Medulla oblongata (tissue), 1 donor: ENCODE data around the gene EEFSEC.

ENCODE experiments used
- DNase-seq: peaks from one replicate; pipeline ENCODE4 v3.0.0-alpha.2; 2015; ENCODE audit errors: extremely low spot score

Gene EEFSEC

DNA sequence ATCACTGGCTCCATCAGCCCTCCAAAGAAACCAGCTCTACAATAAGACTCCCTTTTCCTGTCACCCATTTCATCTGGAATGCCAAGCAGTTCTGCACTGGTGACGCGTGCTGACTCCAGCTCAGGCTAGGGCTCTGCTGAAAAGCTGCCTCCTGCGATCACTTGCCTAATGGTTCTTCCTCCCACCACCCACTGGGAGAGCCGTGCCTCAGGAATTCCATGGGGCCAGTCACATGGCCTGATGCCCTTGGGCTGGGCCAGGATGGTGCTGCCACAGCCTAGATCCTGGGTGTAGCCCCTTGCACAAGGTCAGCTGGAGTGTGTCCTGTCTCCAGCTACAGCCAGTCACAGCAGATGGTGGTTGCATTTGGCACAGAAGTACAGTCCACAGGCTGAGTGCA lies 214.5 kb downstream of the EEFSEC start:
- no peak for DNase-seq

DNA sequence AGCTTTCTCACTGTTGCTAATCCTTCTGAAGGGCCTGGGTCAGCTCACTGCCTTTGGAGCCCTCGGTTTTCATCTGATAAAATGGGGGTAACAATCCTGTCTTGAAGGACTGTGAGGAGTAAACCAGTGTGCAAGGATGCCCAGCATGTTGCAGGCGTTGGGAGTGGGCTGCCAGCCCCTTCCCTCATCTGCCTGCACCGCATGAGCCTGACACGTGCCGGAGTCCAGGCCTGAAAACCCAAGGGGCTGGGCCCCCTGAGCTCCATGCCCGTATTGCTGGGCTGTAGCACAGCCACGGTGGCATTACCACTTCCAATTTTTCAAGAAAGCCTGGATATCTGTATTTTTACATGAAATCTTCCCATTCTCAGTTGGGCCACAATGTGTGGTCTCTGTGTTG lies 215.3 kb downstream of the EEFSEC start:
- DNase-seq: no peak

DNA sequence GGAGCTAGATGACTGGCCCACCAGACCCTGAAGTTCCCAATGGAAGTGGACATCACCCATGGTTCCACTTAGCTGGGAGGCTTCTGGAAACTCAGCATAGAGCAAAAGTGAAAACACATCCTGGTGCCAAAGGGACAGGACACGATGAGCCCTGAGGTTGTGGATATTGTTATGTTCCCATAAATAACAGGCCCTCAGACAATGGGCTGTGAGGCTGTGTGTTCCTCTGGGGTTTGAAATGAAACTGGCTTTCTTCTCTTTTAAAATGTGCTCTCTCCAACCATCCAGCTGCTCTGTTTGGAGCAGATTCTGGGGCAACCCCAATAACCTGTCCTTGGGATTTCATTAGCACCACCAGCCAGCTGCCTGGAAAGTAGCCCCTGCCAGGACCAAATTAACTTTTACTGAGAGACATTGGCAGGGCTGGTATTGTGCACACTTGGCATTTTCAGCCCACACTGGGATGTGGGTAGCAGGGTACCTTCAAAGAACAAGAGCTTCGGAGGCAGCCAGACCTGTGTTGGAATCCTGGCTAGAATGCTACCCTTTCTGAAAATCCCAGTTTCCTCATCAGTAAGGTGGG lies 215.9 kb downstream of the EEFSEC start:
- DNase-seq: no peak

GRCh38 chr3:128369881-128370642 lies 216.8 kb downstream of the EEFSEC start:
- no peak for DNase-seq

- no peak for DNase-seq
Observed at GRCh38 chr3:128372281-128372680, 219.0 kb downstream of the EEFSEC start.

DNA sequence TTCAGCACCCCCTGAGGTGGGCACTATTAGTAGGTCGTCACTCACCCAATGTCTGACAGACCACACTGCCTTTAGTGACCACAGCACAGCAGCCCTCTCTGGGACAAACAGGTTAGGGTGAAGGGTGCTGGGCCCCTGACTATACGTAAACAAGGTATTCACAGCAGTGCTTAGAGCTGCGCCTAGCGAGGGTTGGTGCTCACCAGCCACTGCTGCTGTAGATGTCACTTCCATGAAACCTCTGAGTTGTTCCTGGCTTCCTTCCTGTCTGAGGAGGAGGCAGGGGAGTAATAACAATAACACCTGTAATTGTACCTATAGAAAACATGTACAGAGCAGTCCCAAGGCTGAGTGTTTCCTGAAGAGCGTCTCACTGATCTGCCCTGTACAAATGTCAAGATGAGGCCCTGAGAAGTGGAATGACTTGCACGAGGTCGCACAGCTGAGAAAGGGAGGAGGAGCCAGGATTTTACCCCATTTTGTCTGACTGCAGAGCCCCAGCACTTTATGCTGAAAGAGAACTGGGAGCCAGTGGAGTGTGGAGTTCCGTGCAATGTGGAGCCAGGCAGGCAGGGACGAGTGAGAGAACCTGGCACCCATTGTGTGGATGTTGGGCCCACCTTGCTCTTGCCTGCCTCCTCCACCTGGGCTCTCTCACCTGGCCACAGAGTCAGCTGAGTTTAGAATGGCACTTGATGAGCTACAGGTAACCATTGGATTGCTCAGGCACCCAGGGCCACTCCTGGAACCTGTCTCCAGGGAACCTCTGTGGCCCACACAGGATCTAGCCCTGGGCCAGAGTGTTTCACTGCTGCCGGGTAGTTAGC lies 219.6 kb downstream of the EEFSEC start:
- DNase-seq: no peak

- no peak for DNase-seq
Observed at GRCh38 chr3:128374746-128375445, 221.6 kb downstream of the EEFSEC start.

DNA sequence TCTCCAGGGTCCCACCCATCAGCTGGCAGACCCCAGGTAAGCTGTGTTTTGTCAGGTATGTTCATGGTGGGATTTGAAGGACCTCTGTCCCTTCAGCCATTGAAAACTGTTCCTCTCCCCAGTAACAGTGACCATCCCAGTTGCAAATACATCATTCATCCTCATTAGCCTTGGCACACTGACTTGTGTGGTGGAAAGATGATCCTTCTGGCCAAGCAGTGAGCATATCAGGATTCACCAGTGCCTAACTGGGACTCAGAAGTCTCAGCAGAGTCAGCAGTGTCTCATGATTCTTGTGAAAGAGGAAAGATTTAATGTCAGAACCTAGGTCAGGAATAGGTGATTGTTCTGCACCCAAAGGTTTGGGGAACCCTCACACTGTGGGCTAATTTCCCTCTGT lies 223.2 kb downstream of the EEFSEC start:
- DNase-seq: no peak

DNA sequence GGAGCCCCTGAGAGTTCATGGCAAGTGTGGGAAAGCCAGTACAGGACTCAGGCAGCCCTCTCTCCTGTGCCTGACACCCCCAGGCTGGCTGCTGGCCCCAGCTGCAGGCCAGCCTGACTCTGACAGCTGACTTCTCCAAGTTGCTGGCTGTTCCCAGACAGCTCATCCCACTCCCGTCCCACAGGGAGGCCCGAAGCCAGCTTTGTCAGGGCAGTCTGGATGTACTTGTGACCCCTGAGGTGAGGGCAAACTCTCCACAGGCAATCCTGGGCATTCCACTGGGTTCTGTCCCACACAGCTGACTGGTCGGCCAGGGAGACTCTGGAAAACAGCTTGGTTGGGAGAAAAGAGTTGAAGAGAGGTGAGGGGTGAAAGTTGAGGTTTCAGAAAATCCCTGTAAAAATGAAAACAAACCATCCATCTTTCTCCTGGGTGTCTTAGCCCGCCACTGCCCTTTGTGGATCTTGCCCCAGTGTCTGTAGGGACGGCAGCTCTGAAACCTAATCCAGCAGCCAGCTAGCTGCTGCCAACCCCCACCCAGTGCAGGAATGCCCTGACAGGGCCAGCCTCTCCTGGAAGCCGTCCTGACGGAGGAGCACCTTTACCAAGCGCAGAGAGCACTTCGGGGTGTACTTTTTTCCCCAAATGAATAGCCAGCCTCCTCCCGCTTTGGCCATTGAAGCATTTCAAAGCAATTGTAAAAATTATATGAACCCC lies 225.5 kb downstream of the EEFSEC start:
- peak; percentile 18 for DNase-seq

DNA sequence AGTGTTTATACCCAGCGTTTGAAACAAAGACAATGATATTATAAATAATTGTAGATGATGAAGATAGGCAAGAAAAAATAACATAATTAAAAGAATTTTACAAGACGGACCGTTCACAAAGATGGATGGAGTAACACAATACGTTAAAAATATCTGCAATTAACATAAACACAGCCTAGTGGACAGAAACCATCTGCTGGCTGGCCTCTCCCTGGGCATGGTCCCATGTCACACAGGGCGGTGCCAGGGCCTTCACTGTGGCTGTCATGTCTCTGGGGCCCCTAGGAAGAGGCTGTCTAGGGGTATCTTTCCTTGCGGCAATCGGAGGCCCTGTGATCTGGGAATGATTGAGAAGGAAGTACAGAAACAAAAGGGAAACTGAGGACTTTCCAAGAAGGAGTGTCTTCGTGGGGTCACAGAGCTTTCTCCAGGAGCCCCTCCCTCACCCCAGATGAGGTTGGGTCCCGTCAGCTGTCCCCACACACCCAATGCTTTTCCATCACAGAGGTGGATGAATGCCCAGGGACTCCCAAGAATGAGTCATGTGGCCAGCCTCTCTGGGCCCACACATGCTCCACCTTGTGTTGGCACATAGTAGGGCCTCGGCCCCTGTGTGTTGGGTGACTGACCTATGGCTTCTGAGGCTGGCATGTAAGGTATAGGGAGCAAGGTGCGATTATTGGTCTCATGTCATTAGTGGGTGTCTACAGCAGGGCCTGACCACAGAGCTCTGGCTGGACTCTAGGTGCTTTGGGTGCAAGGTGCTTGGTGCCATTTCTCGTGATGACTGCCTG lies 226.3 kb downstream of the EEFSEC start:
- no peak for DNase-seq

DNA sequence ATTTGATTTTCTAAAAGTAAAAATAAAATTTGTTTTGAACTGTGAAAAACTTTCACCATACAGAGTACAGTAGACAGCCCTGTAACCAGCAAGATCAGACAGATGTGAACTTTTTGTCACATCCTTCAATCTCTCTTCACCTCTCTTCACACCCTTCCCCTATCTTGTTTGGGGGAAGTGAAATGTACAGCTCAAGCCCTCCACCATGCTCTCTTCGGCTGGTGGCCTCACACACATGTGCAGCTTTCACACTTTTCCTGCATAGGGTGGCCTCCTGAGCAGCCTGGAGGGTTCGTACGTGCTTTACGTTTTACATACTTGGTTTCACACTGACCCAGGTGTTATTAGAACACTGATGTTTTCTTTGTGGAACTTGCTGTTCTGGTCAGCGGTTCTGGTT lies 227.0 kb downstream of the EEFSEC start:
- no peak for DNase-seq

DNA sequence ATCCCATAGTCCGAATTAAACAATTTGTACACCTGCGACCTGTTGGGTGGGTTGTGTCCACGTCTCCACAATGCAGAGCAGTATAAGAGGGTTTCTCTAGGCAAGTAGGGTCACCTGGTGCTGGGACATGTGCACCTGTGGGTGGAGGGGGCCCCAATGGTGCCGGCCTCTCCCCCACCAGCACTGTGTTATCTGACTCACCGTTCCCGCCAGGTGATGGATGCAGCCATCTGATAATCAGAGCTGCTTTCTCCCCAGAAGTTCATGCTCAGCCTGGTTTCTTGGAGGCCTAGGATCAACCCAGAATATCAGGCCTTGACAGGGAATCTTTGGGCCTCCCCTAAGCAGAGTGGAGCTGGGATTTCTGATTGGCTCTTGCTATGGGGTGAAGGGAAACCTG lies 227.4 kb downstream of the EEFSEC start:
- no peak for DNase-seq

DNA sequence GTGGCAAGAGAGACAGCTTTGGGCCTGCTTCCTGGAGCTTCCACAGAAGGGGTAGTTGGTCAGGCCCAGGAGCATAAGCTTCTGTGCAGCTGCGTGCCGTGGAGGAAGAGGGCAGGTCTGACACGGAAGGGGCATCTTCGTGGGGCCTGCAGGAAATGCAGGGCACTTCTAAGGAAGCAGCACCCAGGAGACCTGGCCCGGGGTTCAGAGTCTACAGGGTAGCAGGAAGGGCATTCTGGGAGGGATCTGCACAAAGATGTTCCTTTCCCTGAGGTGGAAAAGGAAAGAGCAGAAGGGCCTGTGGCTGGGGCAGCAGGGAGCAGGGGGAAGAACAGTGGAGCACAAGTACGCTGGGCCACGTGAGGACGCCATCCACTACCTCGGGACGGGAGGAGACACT lies 228.3 kb downstream of the EEFSEC start:
- DNase-seq: no peak

DNA sequence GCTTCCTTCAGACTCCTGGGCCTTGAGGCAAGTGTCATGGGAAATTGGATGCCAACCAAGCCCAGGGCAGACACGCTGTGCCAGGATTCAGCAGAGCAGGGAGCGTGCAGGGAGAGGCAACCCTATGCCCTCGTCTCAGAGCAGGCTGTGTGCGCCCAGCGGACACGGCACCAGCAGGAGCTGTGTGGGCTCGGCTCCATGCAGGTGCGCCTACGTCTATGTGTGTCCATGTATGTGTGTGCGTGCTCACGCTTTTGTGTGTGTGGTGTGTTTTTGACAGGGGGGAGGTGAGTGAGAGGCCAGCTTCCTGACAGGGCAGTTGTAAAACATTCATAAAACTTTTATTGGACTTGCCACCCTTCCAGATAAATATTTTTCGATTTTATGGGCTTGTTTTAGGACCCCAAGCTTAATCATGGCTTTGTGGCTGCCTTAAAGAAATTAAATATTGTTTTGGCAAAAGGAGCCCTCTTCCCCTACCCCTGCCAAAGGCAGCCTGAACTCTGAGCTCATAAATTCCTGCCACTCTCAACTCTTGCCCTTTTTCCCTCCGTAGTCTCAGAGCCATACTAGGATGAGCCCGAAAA lies 229.0 kb downstream of the EEFSEC start:
- DNase-seq: peak; percentile 44

DNA sequence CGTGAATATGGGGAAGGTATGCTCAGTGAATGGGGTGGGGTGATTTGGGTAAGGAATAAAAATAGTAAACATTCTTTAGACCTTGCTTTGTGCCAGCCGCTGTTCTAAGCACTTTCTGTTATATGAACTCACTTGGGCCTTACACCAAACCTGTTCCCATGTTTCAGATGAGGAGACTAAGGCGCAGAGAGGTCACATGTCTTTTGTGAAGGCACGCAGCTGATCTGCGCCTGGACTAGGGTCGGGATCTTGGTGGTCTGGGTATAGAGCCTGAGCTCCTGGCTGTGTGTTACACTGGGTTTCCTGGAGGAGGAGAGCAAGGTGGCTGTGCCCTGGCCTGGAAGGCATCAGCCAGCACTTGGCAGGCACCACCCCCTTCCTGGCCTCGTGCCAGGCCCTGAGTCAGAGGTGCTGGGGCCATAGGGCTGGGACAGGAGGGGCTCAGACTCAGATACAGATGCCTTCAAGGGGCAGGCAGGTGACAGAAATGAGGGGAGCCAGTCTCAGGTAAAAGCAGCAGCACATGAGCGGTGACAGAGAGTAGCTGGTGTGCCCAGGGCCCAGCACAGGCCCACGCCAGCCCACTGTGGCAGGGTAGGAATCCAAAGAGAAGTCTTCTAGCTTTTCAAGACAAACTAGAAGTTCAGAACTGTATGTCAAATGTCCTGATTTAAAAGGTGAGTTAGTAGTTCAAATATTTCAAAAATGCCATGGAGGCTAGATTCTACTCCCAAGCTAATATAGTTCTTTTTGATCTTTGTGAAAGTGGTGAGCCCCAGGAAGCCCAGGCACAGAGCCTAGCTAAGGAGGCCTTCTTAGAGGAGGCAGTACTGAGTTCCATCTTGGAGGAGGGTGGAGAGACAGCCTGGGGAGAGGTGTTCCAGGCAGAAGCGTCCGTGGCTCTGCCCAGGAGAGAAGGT lies 230.3 kb downstream of the EEFSEC start:
- peak; percentile 14 for DNase-seq

DNA sequence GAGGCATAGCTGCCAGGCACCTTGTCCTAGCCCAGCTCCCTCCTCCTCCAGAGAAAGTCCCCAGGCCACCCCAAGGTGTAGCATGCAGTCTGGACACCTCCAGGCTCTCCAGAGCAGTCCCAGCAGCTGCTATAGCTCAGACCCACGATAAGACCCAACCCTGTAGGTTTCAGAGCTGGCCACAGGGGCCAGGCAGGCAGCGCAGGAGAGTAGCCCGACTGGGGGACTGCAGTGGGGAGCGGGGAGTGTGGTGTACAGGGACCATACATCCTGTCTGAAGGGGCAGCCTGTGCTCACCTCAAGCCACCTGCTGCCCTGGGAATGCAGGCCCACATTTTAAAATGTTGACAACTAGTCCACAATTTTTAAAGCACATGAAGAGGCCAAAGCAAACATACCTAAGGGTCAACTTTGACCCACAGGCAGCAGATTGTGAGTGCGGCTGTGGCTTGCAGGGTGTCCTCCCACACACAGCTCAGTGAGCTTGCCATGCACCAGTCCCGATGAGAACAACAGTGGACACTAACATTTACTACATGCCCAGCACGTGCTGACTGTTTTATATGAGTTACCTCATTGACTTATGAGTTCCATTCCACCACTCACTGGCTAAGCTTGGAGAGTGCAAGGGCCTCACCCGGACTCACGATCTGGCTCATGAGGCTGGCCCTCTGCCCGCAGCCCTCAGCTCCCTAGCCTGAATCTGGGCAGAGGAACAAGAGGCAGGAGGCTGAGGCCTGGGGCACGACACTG lies 232.0 kb downstream of the EEFSEC start:
- DNase-seq: no peak

DNA sequence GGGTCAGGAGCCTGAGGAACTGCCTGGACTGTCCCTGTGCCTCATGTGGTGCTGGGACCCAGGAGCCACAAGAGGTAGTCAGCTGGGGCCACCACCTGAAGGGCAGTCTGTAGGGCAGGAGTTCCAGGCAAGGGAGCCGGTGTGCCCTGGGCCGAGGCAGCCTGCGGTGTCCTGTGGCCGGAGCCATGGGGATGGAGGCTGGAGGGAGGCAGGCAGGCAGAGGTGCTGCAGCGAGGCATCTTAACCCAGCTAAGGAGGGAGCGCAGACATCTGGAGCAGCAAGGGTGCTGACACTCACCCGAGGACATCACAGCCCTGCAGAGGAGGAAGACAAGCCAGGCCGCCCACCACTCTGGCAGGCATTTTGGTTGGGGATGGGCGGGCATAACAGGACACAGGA lies 235.7 kb downstream of the EEFSEC start:
- no peak for DNase-seq

- no peak for DNase-seq
Observed at GRCh38 chr3:128390867-128391266, 237.6 kb downstream of the EEFSEC start.

- DNase-seq: no peak
Observed at GRCh38 chr3:128392021-128392420, 238.7 kb downstream of the EEFSEC start.
